ENCODE data around the gene CAPN10. TPM values are rescaled to one million over a fixed set of nuclear protein-coding genes. Genes with fewer than 3 reads are reported as not detected.

CAPN10 gene
- total RNA-seq, 1 donor from 2014 or later: 61.8 TPM

Other genes with a start within 250 kb of the CAPN10 start
- gene GPC1, start 151.1 kb upstream of the CAPN10 start, total RNA-seq: 1.1 and 1.9 TPM in 2 replicates
- gene ANKMY1, start 28.7 kb upstream of the CAPN10 start, total RNA-seq: 33.4 and 40.4 TPM in 2 replicates
- 11.5 and 11.8 TPM in 2 replicates for gene DUSP28, start 26.4 kb upstream of the CAPN10 start, total RNA-seq
- gene RNPEPL1, start 18.2 kb upstream of the CAPN10 start, total RNA-seq: 70.0 and 71.0 TPM in 2 replicates
- 1.6 TPM in 2 replicates for gene GPR35, start 38.7 kb downstream of the CAPN10 start, total RNA-seq
- gene AQP12B, start 96.2 kb downstream of the CAPN10 start, total RNA-seq: not detected in 2 replicates
- gene AQP12A, start 105.1 kb downstream of the CAPN10 start, total RNA-seq: not detected in 2 replicates
- not detected in 2 replicates for gene KIF1A, start 233.5 kb downstream of the CAPN10 start, total RNA-seq

All from activated B cell treated with CpG ODN at 0.5 μM for 24 hours (primary cell).